ENCODE measurements around the gene KATNAL2.

GRCh38 chr18:46894124-46894523 is 23.3 kb upstream of the KATNAL2 start:
- TF ChIP-seq CTCF (IDR thresholded peaks at IDR 0.05 in 2 of 3, conservative IDR thresholded peaks at IDR 0.05 in 1 of 3; ENCODE audit: control insufficient read depth in 2 of 3, extremely low read depth in 1 of 3, insufficient read depth in 1 of 3, low read depth in 3 of 3, low read length in 3 of 3) (no peak), CBX5 (IDR thresholded peaks at IDR 0.05; ENCODE audit: low read depth) (no peak), SREBF2 (IDR thresholded peaks at IDR 0.05; ENCODE audit: low read length) (no peak), EZH2 (IDR thresholded peaks at IDR 0.05; ENCODE audit: borderline replicate concordance, control insufficient read depth, low read depth, low read length) (no peak), E4F1 (IDR thresholded peaks at IDR 0.05; ENCODE audit: borderline replicate concordance, partially characterized antibody) (no peak), RBBP5 (conservative IDR thresholded peaks at IDR 0.05) (no peak), RAD21 (IDR thresholded peaks at IDR 0.05; ENCODE audit: insufficient read depth, low read depth, low read length) (no peak), NRF1 (conservative IDR thresholded peaks at IDR 0.05; ENCODE audit: low read depth, low read length) (no peak)
